Measurements from ENCODE around the gene SCARF2. TPM values are rescaled to one million over a fixed set of nuclear protein-coding genes. Genes with fewer than 3 reads are reported as not detected.
"Not testable (repeated sequence)": the region's sequence is repeated elsewhere in the genome, so short reads cannot be mapped to it uniquely, and the experiment has no call there.

The SCARF2 gene
- total and polyA plus RNA-seq, 5 experiments from 2014 or later: 0.07 to 3.1 (median 0.51) TPM

- Mint-ChIP-seq H3K36me3 (peaks cover 0 to 5% (median 2%) of the 10 kb centered on the region in 3 donors), H3K27ac (peak overlapping the region; percentile 86 to 99 (median 96)), H3K4me3 (peak overlapping the region; percentile 82 to 93 (median 91)), H3K4me1 (peaks cover 19 to 42% (median 38%) of the 10 kb centered on the region in 4 donors), H3K27me3 (no peaks in the 10 kb centered on the region), H3K9me3 (peaks cover 0 to 4% (median 0%) of the 10 kb centered on the region in 9 donors)
- POLR2A ChIA-PET: interaction anchor here (0.7 to 3.5 kb wide), 11 partner anchors 9 to 156 kb away, joined by 3 to 20 read pairs (median 4); partner anchors contain the start of gene DGCR6L
- ATAC-seq (no peak), DNase-seq (no peak)
Observed at GRCh38 chr22:20392983-20393704, 44.5 kb downstream of the SCARF2 start.

- not testable (repeated sequence) for ATAC-seq, H3K27me3 Mint-ChIP-seq, H3K4me3 Mint-ChIP-seq, H3K9me3 Mint-ChIP-seq, H3K27ac Mint-ChIP-seq, H3K36me3 Mint-ChIP-seq, DNase-seq
- POLR2A ChIA-PET: interaction anchor here (3.0 to 3.5 kb wide), 2 partner anchors 71 to 73 kb away, joined by 15 to 20 read pairs; partner anchors contain the start of gene DGCR6L
- H3K4me1 Mint-ChIP-seq: peaks cover 19 to 38% (median 33%) of the 10 kb centered on the region in 4 donors
Observed at GRCh38 chr22:20392365-20392881, 45.2 kb downstream of the SCARF2 start.

DNA sequence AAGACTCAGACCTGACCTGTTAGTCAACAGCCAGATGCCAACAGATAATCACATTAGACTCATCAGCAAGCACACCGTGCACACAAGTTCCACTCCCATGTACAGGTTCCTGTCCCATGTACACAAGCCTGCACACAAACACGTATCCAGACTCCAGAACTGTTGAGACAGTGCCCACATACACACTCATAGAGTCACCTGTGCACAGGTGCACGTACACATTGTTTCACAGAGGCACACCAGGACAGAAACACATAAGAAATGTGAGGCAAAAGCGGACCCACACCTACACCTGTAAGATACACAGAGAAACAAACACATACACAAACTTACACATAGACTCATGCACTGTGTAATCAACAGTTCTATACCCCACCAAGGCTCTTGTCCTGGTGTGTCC is 46.4 kb downstream of the SCARF2 start:
- POLR2A ChIA-PET: no interaction called here
- peaks cover 0 to 3% (median 2%) of the 10 kb centered on the region in 3 donors for H3K36me3 Mint-ChIP-seq
- H3K27ac Mint-ChIP-seq: peak overlapping the region in 1 of 10 donors; percentile 80
- H3K4me1 Mint-ChIP-seq: peaks cover 15 to 30% (median 24%) of the 10 kb centered on the region in 4 donors
- DNase-seq (no peak), ATAC-seq (no peak)
- peak overlapping the region in 2 of 10 donors; percentile 24 to 59 for H3K4me3 Mint-ChIP-seq
- no peaks in the 10 kb centered on the region for H3K27me3 Mint-ChIP-seq
- H3K9me3 Mint-ChIP-seq: peaks cover 0 to 4% (median 0%) of the 10 kb centered on the region in 9 donors

GRCh38 chr22:20390394-20390907 is 47.2 kb downstream of the SCARF2 start:
- Mint-ChIP-seq H3K4me1 (peaks cover 8 to 22% (median 16%) of the 10 kb centered on the region in 4 donors), H3K4me3 (no peak overlapping the region), H3K36me3 (peaks cover 0 to 3% (median 2%) of the 10 kb centered on the region in 3 donors), H3K9me3 (peaks cover 0 to 4% (median 0%) of the 10 kb centered on the region in 9 donors), H3K27me3 (peaks cover 0 to 3% (median 0%) of the 10 kb centered on the region in 5 donors), H3K27ac (peak overlapping the region in 3 of 10 donors; percentile 15 to 49 (median 32))
- POLR2A ChIA-PET: no interaction called here
- DNase-seq (no peak), ATAC-seq (no peak)

GRCh38 chr22:20389288-20389687 is 48.3 kb downstream of the SCARF2 start:
- Mint-ChIP-seq H3K9me3 (peaks cover 0 to 4% (median 0%) of the 10 kb centered on the region in 9 donors), H3K27me3 (peaks cover 0 to 3% (median under 1%) of the 10 kb centered on the region in 5 donors), H3K27ac (no peak overlapping the region), H3K4me1 (peaks cover 2 to 11% (median 7%) of the 10 kb centered on the region in 4 donors), H3K4me3 (no peak overlapping the region), H3K36me3 (peaks cover 0 to 3% (median 0%) of the 10 kb centered on the region in 3 donors)
- DNase-seq: no peak
- ATAC-seq: no peak
- POLR2A ChIA-PET: interaction anchor here (1.0 kb wide), 1 partner anchor 69 kb away, joined by 3 read pairs; the partner anchor contains the start of gene DGCR6L

- POLR2A ChIA-PET: interaction anchor here (1.0 kb wide), 1 partner anchor 315 kb away, joined by 3 read pairs; no protein-coding TSS in a partner anchor
- Mint-ChIP-seq H3K27me3 (peaks cover 0 to 4% (median 3%) of the 10 kb centered on the region in 5 donors), H3K36me3 (peaks cover 0 to 3% (median 0%) of the 10 kb centered on the region in 3 donors), H3K4me1 (peaks cover 0 to under 1% (median under 1%) of the 10 kb centered on the region in 4 donors), H3K27ac (no peak overlapping the region), H3K9me3 (peaks cover 0 to 4% (median 0%) of the 10 kb centered on the region in 9 donors), H3K4me3 (no peak overlapping the region)
- DNase-seq (no peak), ATAC-seq (no peak)
Observed at GRCh38 chr22:20388200-20388599, 49.4 kb downstream of the SCARF2 start.

DNA sequence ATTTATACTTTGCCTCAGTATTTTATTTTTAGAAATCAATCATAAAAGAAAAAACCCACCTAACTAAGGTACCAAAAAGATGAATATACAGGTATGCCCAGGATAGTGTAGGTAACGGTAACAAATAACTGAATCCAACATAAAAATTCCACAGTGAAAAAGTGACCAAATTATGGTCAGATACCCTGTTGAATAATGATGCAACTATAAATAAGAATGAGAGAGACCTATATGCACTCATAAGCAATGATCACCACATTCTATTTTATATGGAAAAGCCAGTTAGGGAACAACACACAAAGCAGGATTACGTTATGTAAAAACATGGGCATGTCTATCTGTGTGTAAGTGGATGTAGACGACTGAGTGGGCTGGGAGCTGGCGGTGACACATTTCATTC is 50.7 kb downstream of the SCARF2 start:
- no peak overlapping the region for H3K4me3 Mint-ChIP-seq

DNA sequence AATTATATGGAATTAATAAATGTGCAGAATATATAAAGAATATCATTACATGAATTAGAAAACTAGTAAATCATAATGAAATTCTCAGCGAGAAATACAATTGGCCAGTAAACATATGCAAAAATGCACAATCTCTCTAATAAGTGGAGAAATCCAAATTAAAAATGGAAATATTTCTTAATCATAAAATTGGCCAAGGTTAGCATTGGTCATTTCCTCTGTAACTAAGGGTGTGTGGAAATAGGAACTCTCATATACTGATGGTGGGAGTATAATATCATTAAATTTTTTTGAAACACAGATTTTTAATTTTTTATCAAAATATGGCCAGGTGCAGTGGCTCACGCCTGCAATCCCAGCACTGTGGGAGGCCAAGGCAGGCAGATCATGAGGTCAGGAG is 51.3 kb downstream of the SCARF2 start:
- no peaks in the 10 kb centered on the region for H3K4me1 Mint-ChIP-seq
- H3K4me3 Mint-ChIP-seq: no peak overlapping the region
- peaks cover 0 to 4% (median 0%) of the 10 kb centered on the region in 9 donors for H3K9me3 Mint-ChIP-seq
- no peak overlapping the region for H3K27ac Mint-ChIP-seq
- H3K36me3 Mint-ChIP-seq: peaks cover 0 to 3% (median 0%) of the 10 kb centered on the region in 3 donors
- no peak for DNase-seq
- H3K27me3 Mint-ChIP-seq: peaks cover 0 to 4% (median 3%) of the 10 kb centered on the region in 5 donors
- POLR2A ChIA-PET: no interaction called here
- no peak for ATAC-seq

More for the DNA sequence above, 50.7 kb downstream of the SCARF2 start:
- Mint-ChIP-seq H3K9me3 (peaks cover 0 to 4% (median 0%) of the 10 kb centered on the region in 9 donors), H3K36me3 (peaks cover 0 to 3% (median 0%) of the 10 kb centered on the region in 3 donors), H3K27ac (no peak overlapping the region), H3K4me1 (no peaks in the 10 kb centered on the region), H3K27me3 (peaks cover 0 to 4% (median 3%) of the 10 kb centered on the region in 5 donors)
- DNase-seq: no peak
- POLR2A ChIA-PET: no interaction called here
- ATAC-seq: no peak

DNA sequence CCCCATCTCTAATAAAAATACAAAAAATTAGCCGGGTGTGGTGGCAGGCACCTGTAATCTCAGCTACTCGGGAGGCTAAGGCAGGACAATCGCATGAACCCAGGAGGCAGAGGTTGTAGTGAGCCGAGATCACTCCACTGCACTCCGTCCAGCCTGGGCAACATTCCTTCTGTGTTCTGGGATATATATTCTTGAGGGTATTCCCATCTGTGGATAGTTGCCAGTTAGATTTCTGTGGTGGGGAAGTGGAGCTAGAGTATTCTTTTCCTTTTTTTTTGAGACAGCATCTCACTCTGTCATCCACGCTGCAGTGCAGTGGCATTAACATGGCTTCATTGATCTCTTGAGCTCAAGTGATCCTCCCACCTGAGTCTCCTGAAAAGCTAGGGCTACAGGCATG is 52.8 kb downstream of the SCARF2 start:
- no peak overlapping the region for H3K4me3 Mint-ChIP-seq
- ATAC-seq (no peak), DNase-seq (no peak)
- H3K27ac Mint-ChIP-seq: no peak overlapping the region
- POLR2A ChIA-PET: no interaction called here
- peaks cover 0 to 4% (median 0%) of the 10 kb centered on the region in 9 donors for H3K9me3 Mint-ChIP-seq
- H3K4me1 Mint-ChIP-seq: no peaks in the 10 kb centered on the region
- H3K36me3 Mint-ChIP-seq: peaks cover 0 to 3% (median 0%) of the 10 kb centered on the region in 3 donors
- peaks cover 0 to 4% (median 3%) of the 10 kb centered on the region in 5 donors for H3K27me3 Mint-ChIP-seq

DNA sequence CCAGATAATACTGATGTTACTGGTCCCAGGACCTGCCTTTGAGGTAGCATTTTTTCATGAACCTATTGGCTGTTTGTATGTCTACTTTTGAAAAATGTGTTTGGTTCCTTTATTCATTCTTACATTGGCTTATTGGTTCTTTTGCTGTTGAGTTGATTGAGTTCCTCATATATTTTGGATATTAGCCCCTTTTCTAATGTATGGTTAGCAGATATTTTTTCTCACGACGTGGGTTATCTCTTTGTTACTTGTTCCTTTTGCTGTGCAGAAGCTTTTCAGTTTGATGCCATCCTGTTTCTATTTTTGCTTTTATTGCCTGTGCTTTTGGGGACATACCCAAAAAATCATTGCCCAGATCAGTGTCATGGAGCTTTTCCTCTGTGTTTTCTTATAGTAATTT is 53.5 kb downstream of the SCARF2 start:
- peaks cover 0 to 4% (median 3%) of the 10 kb centered on the region in 5 donors for H3K27me3 Mint-ChIP-seq
- no peak for DNase-seq
- peaks cover 0 to 3% (median 0%) of the 10 kb centered on the region in 3 donors for H3K36me3 Mint-ChIP-seq
- POLR2A ChIA-PET: interaction anchor here (1.1 kb wide), 1 partner anchor 9 kb away, joined by 4 read pairs; the partner anchor contains the start of gene ZNF74
- H3K4me1 Mint-ChIP-seq: no peaks in the 10 kb centered on the region
- H3K9me3 Mint-ChIP-seq: peaks cover 0 to 4% (median 0%) of the 10 kb centered on the region in 9 donors
- no peak for ATAC-seq
- H3K27ac Mint-ChIP-seq: no peak overlapping the region
- H3K4me3 Mint-ChIP-seq: no peak overlapping the region

GRCh38 chr22:20383538-20383937 is 54.1 kb downstream of the SCARF2 start:
- Mint-ChIP-seq H3K27me3 (peaks cover 0 to 4% (median 3%) of the 10 kb centered on the region in 5 donors), H3K36me3 (no peaks in the 10 kb centered on the region), H3K4me1 (no peaks in the 10 kb centered on the region), H3K9me3 (no peaks in the 10 kb centered on the region), H3K27ac (no peak overlapping the region), H3K4me3 (no peak overlapping the region)
- DNase-seq (no peak), ATAC-seq (no peak)
- POLR2A ChIA-PET: interaction anchor here (1.1 kb wide), 1 partner anchor 10 kb away, joined by 4 read pairs; the partner anchor contains the start of gene ZNF74

GRCh38 chr22:20380486-20380885 is 57.1 kb downstream of the SCARF2 start:
- POLR2A ChIA-PET: no interaction called here

More at GRCh38 chr22:20380486-20380885, 57.1 kb downstream of the SCARF2 start:
- Mint-ChIP-seq H3K9me3 (no peaks in the 10 kb centered on the region), H3K4me3 (no peak overlapping the region), H3K4me1 (no peaks in the 10 kb centered on the region), H3K27me3 (peaks cover 0 to 4% (median 0%) of the 10 kb centered on the region in 5 donors), H3K27ac (peak overlapping the region in 1 of 10 donors; percentile 5), H3K36me3 (no peaks in the 10 kb centered on the region)
- no peak for DNase-seq
- ATAC-seq: no peak
